ENCODE results near the gene RSAD1. TPM values are rescaled to one million over a fixed set of nuclear protein-coding genes. Genes with fewer than 3 reads are reported as not detected.

The RSAD1 gene
- total RNA-seq, 4 donors from 2014 or later = 30.2 to 50.1 (median 34.7) TPM

DNA sequence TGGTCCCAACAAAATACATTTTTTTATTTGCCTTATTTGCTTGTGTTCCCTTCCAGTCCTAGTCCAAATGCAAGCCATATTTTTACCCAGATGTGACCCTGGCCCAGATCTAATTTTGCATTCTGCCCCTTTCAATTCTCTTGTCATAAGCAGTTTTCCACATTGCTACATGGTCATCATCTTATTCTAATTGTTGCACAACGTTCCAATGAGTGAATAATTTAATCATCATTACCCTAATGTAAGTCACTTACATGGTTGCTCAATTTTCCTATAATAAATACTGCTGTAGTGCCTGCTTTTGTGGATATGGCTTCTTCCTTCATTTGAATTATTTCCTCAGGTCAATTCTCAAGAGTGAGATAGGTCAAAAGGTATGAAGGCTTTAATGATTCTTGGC, 12.8 kb downstream of the RSAD1 start:
- intact Hi-C loops (cut with DNase I) = no loop called here
- no peak overlapping the region for H3K4me3 ChIP-seq (replicated peaks in 1 of 3)
- TF ChIP-seq POLR2A (IDR thresholded peaks at IDR 0.05) = no peak
- TF ChIP-seq, protein P1, sequence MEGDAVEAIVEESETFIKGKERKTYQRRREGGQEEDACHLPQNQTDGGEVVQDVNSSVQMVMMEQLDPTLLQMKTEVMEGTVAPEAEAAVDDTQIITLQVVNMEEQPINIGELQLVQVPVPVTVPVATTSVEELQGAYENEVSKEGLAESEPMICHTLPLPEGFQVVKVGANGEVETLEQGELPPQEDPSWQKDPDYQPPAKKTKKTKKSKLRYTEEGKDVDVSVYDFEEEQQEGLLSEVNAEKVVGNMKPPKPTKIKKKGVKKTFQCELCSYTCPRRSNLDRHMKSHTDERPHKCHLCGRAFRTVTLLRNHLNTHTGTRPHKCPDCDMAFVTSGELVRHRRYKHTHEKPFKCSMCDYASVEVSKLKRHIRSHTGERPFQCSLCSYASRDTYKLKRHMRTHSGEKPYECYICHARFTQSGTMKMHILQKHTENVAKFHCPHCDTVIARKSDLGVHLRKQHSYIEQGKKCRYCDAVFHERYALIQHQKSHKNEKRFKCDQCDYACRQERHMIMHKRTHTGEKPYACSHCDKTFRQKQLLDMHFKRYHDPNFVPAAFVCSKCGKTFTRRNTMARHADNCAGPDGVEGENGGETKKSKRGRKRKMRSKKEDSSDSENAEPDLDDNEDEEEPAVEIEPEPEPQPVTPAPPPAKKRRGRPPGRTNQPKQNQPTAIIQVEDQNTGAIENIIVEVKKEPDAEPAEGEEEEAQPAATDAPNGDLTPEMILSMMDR (IDR thresholded peaks at IDR 0.05) = no peak

DNA sequence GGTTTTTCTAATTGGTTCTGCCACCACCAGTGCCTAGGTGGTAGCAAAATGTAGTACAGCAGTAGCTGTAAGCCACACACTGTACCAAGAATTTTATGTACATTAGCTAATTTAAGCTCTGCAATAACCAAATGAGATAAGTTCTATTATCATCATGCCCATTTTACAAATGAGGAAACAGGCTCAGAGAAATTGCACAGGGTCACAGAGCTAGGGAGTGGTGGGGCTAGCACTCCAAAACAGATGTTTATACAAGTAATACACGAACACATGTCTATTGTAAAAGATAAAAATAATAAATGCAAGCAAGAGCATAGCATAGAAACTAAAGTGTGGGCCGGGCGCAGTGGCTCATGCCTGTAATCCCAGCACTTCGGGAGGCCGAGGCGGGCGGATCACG, 13.6 kb downstream of the RSAD1 start:
- whole genome bisulfite sequencing, 2 donors = 92% methylated on average over 8 of the region's 8 CpGs
- Histone ChIP-seq H3K9me3 (no peaks in the 10 kb centered on the region), H3K27ac (no peak overlapping the region), H3K4me3 (replicated peaks in 1 of 3) (no peak overlapping the region), H3K4me1 (peaks cover 5 to 27% of the 10 kb centered on the region in 2 donors), H3K27me3 (no peaks in the 10 kb centered on the region), H3K36me3 (no peaks in the 10 kb centered on the region)
- TF ChIP-seq POLR2A (IDR thresholded peaks at IDR 0.05) = no peak
- intact Hi-C loops (cut with DNase I) = no loop called here
- DNase-seq = no peak

More for the DNA sequence above, 12.8 kb downstream of the RSAD1 start:
- Histone ChIP-seq H3K36me3 (no peaks in the 10 kb centered on the region), H3K27me3 (no peaks in the 10 kb centered on the region), H3K4me1 (peaks cover 5 to 27% of the 10 kb centered on the region in 2 donors), H3K27ac (peak overlapping the region in 1 of 3 donors; percentile 65), H3K9me3 (no peaks in the 10 kb centered on the region)
- no peak for DNase-seq
- 62 to 70% methylated on average over 1 of the region's 1 CpG for WGBS, 2 donors

DNA sequence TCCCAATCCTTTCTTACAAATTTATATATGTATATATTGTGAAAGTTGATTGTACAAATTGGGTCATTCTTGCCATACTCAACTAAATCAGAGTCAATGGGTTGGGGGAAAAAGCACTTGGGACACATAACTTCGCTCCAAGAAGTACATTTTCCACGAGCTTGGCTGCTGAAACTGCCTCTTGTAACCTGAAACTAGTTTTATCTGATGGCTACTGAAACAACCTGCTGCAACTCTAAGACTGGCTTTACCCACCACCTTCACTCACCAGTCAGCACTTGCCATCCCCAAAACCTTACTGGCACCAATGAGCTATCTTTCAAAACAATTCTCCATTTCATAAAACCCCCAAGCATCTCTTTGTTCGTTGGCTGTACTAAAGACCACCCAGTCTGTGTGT, 15.1 kb downstream of the RSAD1 start:
- peaks cover 5 to 27% of the 10 kb centered on the region in 2 donors for H3K4me1 ChIP-seq
- no peak overlapping the region for H3K4me3 ChIP-seq (replicated peaks in 1 of 3)
- DNase-seq = no peak
- WGBS, 2 donors = 25 to 28% methylated on average over 3 of the region's 3 CpGs
- H3K36me3 ChIP-seq = no peaks in the 10 kb centered on the region
- no peak for TF ChIP-seq POLR2A (IDR thresholded peaks at IDR 0.05)
- TF ChIP-seq, protein P1 (IDR thresholded peaks at IDR 0.05) = no peak
- intact Hi-C loops (cut with DNase I) = no loop called here
- no peaks in the 10 kb centered on the region for H3K27me3 ChIP-seq
- no peak overlapping the region for H3K27ac ChIP-seq
- no peaks in the 10 kb centered on the region for H3K9me3 ChIP-seq

DNA sequence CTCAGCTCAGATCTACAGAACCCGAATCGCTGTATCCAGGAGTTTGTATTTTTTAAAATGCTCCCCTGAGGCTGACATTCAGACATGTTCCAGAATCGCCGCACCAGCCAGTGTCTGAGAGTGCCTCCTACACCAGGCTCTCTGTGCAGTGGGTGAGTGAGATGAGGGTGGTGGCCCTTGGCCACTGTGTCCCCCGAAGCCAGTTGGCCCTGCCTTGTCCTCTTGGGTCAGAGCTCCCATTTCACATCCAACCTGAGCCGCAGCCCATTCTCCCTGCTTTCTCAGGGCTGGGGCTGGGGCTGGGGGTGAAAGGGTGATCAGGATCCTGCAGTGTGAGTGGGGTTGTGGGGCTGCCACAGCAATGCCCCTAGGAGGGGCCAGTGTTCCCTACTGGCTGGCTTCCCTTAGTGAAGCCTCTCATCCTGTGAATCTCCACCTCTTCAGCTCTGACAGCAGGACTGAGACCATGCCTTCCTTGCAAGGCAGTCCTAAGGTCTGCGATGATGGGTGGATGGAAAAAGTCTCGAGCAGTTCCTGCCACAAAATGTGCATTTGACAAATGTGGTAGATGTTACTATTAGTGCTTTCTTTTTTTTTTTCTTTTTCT, 16.7 kb downstream of the RSAD1 start:
- DNase-seq = no peak
- no peak overlapping the region for H3K4me3 ChIP-seq (replicated peaks in 1 of 3)
- WGBS, 2 donors = 74 to 95% methylated on average over 7 to 8 of the region's 8 CpGs

DNA sequence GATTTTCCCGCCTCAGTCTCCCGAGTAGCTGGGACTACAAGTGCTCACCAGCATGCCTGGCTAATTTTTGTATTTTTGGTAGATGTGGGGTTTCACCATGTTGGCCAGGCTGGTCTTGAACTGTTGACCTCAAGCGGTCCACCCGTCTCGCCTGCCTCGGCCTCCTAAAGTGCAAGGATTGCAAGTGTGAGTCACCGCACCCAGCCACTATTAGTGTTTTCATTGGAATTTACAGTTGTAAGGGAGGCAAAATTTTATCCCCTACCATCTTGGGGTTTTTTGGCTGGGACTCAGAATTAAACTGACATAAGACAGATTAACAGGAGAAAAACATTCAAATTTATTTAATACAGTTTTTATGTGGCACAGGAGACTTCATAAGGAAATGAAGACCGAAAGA, 17.3 kb downstream of the RSAD1 start:
- H3K27me3 ChIP-seq = no peaks in the 10 kb centered on the region
- H3K36me3 ChIP-seq = no peaks in the 10 kb centered on the region
- WGBS, 2 donors = 94% methylated on average over 8 of the region's 8 CpGs
- peaks cover 2 to 12% of the 10 kb centered on the region in 2 donors for H3K4me1 ChIP-seq
- DNase-seq = no peak
- no peak overlapping the region for H3K27ac ChIP-seq
- TF ChIP-seq, protein P1 (IDR thresholded peaks at IDR 0.05) = no peak
- TF ChIP-seq POLR2A (IDR thresholded peaks at IDR 0.05) = no peak
- intact Hi-C loops (cut with DNase I) = no loop called here
- no peaks in the 10 kb centered on the region for H3K9me3 ChIP-seq
- H3K4me3 ChIP-seq (replicated peaks in 1 of 3) = no peak overlapping the region

More for the DNA sequence above, 16.7 kb downstream of the RSAD1 start:
- intact Hi-C loops (cut with DNase I) = no loop called here
- H3K9me3 ChIP-seq = no peaks in the 10 kb centered on the region
- no peaks in the 10 kb centered on the region for H3K36me3 ChIP-seq
- no peaks in the 10 kb centered on the region for H3K27me3 ChIP-seq
- TF ChIP-seq POLR2A (IDR thresholded peaks at IDR 0.05) = no peak
- TF ChIP-seq, protein P1 (IDR thresholded peaks at IDR 0.05) = no peak
- H3K4me1 ChIP-seq = peaks cover 5 to 15% of the 10 kb centered on the region in 2 donors
- H3K27ac ChIP-seq = no peak overlapping the region

Measured in thyroid gland (tissue), 4 donors.